HepG2 (cell line): ENCODE results near the gene NME7. TPM values are rescaled to one million over a fixed set of nuclear protein-coding genes. Genes with fewer than 3 reads are reported as not detected.
A peak's percentile ranks its signal among the peaks of the same experiment; 100 is the strongest.

ENCODE experiments used
- AGO2 ChIP-seq: fragments of 200-400 bp; formaldehyde crosslinking; optimal IDR thresholded peaks from 2 replicates; pipeline ENCODE3; 2017; ENCODE audit warnings: mild to moderate bottlenecking, low read depth, low read length, moderate library complexity
- KMT2A ChIP-seq: sonication (generic); formaldehyde crosslinking; IDR thresholded peaks from 2 replicates; pipeline ENCODE4 v1.4.0; 2020; ENCODE audit warnings: missing genetic modification reagents
- MED1 ChIP-seq: sonication (generic); formaldehyde crosslinking; IDR thresholded peaks from 2 replicates; pipeline ENCODE4 v1.4.0; 2020; ENCODE audit warnings: missing genetic modification reagents
- NFKBIZ ChIP-seq: IDR thresholded peaks from 2 replicates; pipeline ENCODE4 v1.6.1; 2018; ENCODE audit warnings: missing genetic modification reagents, missing compliant biosample characterization
- NR2C2 ChIP-seq: sonication (generic); formaldehyde crosslinking; IDR thresholded peaks from 2 replicates; pipeline ENCODE4 v1.4.0; 2020; ENCODE audit warnings: missing genetic modification reagents, mild to moderate bottlenecking, moderate library complexity, borderline replicate concordance
- NRL ChIP-seq: sonication (generic); formaldehyde crosslinking; IDR thresholded peaks from 2 replicates; pipeline ENCODE4 v1.5.0; 2020; ENCODE audit warnings: missing genetic modification reagents, mild to moderate bottlenecking, moderate library complexity, borderline replicate concordance
- POLR2AphosphoS5 ChIP-seq: IDR thresholded peaks from 2 replicates; pipeline ENCODE4 v1.6.1; 2012; ENCODE audit warnings: low read depth, low read length
- RARA ChIP-seq: IDR thresholded peaks from 2 replicates; pipeline ENCODE4 v1.6.1; 2016; ENCODE audit warnings: missing genetic modification reagents, missing compliant biosample characterization
- SALL1 ChIP-seq: sonication (generic); formaldehyde crosslinking; IDR thresholded peaks from 2 replicates; pipeline ENCODE4 v1.8.0; 2022; ENCODE audit warnings: mild to moderate bottlenecking, missing genetic modification reagents
- SOX5 ChIP-seq: IDR thresholded peaks from 2 replicates; pipeline ENCODE4 v1.6.1; 2016; ENCODE audit warnings: borderline replicate concordance
- TCF7L2 ChIP-seq: IDR thresholded peaks from 2 replicates; pipeline ENCODE4 v1.6.1; 2011; ENCODE audit warnings: mild to moderate bottlenecking, low read depth, low read length, moderate library complexity
- ZFP41 ChIP-seq: sonication (generic); formaldehyde crosslinking; IDR thresholded peaks from 2 replicates; pipeline ENCODE4 v1.4.0; 2020; ENCODE audit warnings: mild to moderate bottlenecking, missing genetic modification reagents, borderline replicate concordance
- ZHX2 ChIP-seq, 2 experiments: sonication (generic) in 1 of 2; formaldehyde crosslinking in 1 of 2; IDR thresholded peaks; 2 replicates each; pipeline versions ENCODE4 v1.6.1 to v1.9.0; 2014 to 2022; ENCODE audit warnings: antibody characterized with exemption in 1 of 2, borderline replicate concordance in 1 of 2, inconsistent platforms in 1 of 2, low read depth in 1 of 2, missing genetic modification reagents in 1 of 2
- ZNF263 ChIP-seq: sonication (generic); formaldehyde crosslinking; IDR thresholded peaks from 2 replicates; pipeline ENCODE4 v1.4.0; 2020; ENCODE audit warnings: missing genetic modification reagents
- ZNF317 ChIP-seq: sonication (generic); formaldehyde crosslinking; IDR thresholded peaks from 2 replicates; pipeline ENCODE4 v1.5.0; 2020; ENCODE audit warnings: mild to moderate bottlenecking, missing genetic modification reagents
- ZNF574 ChIP-seq: sonication (generic); formaldehyde crosslinking; IDR thresholded peaks from 2 replicates; pipeline ENCODE4 v1.4.0; 2020; ENCODE audit warnings: missing genetic modification reagents
- ZNF709 ChIP-seq: sonication (generic); formaldehyde crosslinking; IDR thresholded peaks from 2 replicates; pipeline ENCODE4 v1.5.0; 2020; ENCODE audit warnings: mild to moderate bottlenecking, missing genetic modification reagents
- ZNF768 ChIP-seq: sonication (generic); formaldehyde crosslinking; IDR thresholded peaks from 2 replicates; pipeline ENCODE4 v1.4.0; 2020; ENCODE audit warnings: missing genetic modification reagents
- polyA plus RNA-seq, 8 experiments: library from polyadenylated mRNA; depleted of rRNA in 3 of 8; stranded (reverse) in 7 of 8; unstranded in 1 of 8; fragments of >200 nt; fragmentation: Illumina TruSeq in 4 of 8; extraction: Trizol in 4 of 8; gene quantifications; 2 replicates each; pipeline versions ENCODE4 v1.2.1 to v1.2.3, GENCODE V29; 2011 to 2016; ENCODE audit warnings: low read depth in 4 of 8, missing spikeins in 1 of 8, mixed read lengths in 1 of 8; ENCODE audit not compliant: insufficient read depth in 1 of 8
- total RNA-seq, 5 experiments: library from RNA; depleted of rRNA; stranded (reverse); fragments of >200 nt; fragmentation: Illumina TruSeq; extraction: Trizol; gene quantifications; 2 replicates each; pipeline ENCODE4 v1.2.3, GENCODE V29; 2016; ENCODE audit warnings: low read depth in 1 of 5
- TF ChIP-seq, protein P1 (sequence below): sonication (generic); formaldehyde crosslinking; IDR thresholded peaks from 2 replicates; pipeline ENCODE4 v1.5.1; 2020; ENCODE audit warnings: mild to moderate bottlenecking, missing genetic modification reagents, moderate library complexity

Gene NME7
- total and polyA plus RNA-seq, 2 of the 13 experiments (the other 11 are each of a cell fraction or from before 2014, with no cell fraction given), result 9.4 to 22.5 TPM

DNA sequence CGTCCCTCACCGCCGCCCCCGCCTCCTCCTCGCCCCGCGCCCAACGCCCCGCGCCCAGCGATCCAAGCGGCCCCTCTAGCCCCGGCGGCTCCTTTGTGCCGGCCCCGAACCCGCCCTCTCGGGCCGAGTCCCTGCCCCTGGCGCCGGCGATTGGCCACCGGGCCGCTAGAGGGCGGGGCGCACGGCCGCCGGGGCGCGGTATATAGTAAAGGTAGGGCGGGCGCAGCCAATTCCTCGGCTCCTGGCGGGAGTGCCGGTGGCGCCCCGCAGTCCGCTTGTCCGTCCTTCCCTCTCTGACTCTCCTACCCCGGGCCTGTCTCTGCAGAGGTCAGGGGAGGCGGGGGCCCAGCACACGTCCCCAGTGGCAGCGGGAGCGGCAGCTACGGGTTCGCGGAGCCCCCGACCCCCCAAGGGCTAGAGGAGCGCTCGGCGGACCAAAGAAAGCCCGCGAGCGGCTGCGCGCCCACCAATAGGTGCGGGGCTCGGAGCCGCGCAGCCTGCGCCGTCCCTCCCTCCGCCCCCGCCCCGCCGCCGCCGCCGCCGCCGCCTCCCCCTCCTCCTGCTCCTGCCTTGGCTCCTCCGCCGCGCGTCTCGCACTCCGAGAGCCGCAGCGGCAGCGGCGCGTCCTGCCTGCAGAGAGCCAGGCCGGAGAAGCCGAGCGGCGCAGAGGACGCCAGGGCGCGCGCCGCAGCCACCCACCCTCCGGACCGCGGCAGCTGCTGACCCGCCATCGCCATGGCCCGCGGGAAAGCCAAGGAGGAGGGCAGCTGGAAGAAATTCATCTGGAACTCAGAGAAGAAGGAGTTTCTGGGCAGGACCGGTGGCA, 261.3 kb downstream of the NME7 start, which contains the start of gene ATP1B1 (continued):
- TF ChIP-seq TCF7L2 (no peak), ZNF709 (0 out of 2 replicates have a peak, but pooled peaks have one; percentile 64), ZHX2 (IDR thresholded peaks at IDR 0.05; ENCODE audit: low read depth) (no peak), ZHX2 (CRISPR knock-in tag; IDR thresholded peaks at IDR 0.05; ENCODE audit: borderline replicate concordance) (peak; percentile 88), NR2C2 (no peak), SOX5 (CRISPR knock-in tag) (no peak; the same call in 1 of the 2 replicates), AGO2 (peak; percentile 100), SALL1 (peak; percentile 6), ZFP41 (CRISPR knock-in tag) (no peak), MED1 (no peak; the same call in 1 of the 2 replicates), NFKBIZ (CRISPR knock-in tag) (no peak), KMT2A (peak; percentile 37; the same call in 1 of the 2 replicates), ZNF574 (CRISPR knock-in tag) (peak; percentile 95), POLR2AphosphoS5 (peak; percentile 96), ZNF263 (CRISPR knock-in tag) (peak; percentile 90), ZNF768 (CRISPR knock-in tag) (no peak; the same call in 1 of the 2 replicates), ZNF317 (CRISPR knock-in tag) (no peak), RARA (0 out of 2 replicates have a peak, but pooled peaks have one; percentile 19), NRL (CRISPR knock-in tag) (no peak)
- TF ChIP-seq, protein P1, sequence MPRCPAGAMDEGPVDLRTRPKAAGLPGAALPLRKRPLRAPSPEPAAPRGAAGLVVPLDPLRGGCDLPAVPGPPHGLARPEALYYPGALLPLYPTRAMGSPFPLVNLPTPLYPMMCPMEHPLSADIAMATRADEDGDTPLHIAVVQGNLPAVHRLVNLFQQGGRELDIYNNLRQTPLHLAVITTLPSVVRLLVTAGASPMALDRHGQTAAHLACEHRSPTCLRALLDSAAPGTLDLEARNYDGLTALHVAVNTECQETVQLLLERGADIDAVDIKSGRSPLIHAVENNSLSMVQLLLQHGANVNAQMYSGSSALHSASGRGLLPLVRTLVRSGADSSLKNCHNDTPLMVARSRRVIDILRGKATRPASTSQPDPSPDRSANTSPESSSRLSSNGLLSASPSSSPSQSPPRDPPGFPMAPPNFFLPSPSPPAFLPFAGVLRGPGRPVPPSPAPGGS (CRISPR knock-in tag), result peak; percentile 28; the same call in 1 of the 2 replicates
